Renal pelvis (tissue), 12 donors: Measurements from ENCODE around the gene ZNF189. TPM values are rescaled to one million over a fixed set of nuclear protein-coding genes. Genes with fewer than 3 reads are reported as not detected.

Experiments
- DNase-seq: peaks from one replicate; pipeline ENCODE4 v3.0.0-alpha.2; 2013
- long read RNA-seq, 16 experiments: transcript quantifications; one replicate each; lab custom pipeline, GENCODE V29; 2026
- polyA plus RNA-seq, 3 donors: library from polyadenylated mRNA; unstranded; fragments of 120-200 nt; gene quantifications; one replicate each; pipeline ENCODE4 v1.2.1, GENCODE V29; 2013; ENCODE audit not compliant: insufficient read length in 3 of 3

The ZNF189 gene
- 10 to 100 TPM; 38.9 to 49.8 (median 44.3) TPM for polyA plus RNA-seq
- long read RNA-seq, donor 1, transcript ZNF189-203 (3 exons, 3,134 nt), result major isoform, 5 of 8 reads
- long read RNA-seq, donor 1, partial matches to known transcripts, result 0 of 8 reads
- long read RNA-seq, donor 1, other reads (novel, unspliced or antisense), result 0 of 8 reads
- long read RNA-seq, donor 2, transcript ZNF189-203 (3 exons, 3,134 nt), result major isoform, 8 of 8 reads
- long read RNA-seq, donor 2, partial matches to known transcripts, result 0 of 8 reads
- long read RNA-seq, donor 2, other reads (novel, unspliced or antisense), result 0 of 8 reads
- long read RNA-seq, donor 3, transcript ZNF189-203 (3 exons, 3,134 nt), result major isoform, 5 of 651 reads
- long read RNA-seq, donor 3, partial matches to known transcripts, result 450 of 651 reads
- long read RNA-seq, donor 3, other reads (novel, unspliced or antisense), result 196 of 651 reads
- long read RNA-seq, donor 4, partial matches to known transcripts, result 0 of 7 reads
- long read RNA-seq, donor 4, other reads (novel, unspliced or antisense), result 0 of 7 reads
- long read RNA-seq, donor 5, partial matches to known transcripts, result 0 of 4 reads
- long read RNA-seq, donor 5, other reads (novel, unspliced or antisense), result 0 of 4 reads
- long read RNA-seq, donor 6, partial matches to known transcripts, result 930 of 1,442 reads
- long read RNA-seq, donor 6, other reads (novel, unspliced or antisense), result 506 of 1,442 reads
- long read RNA-seq, donor 7, transcript ZNF189-203 (3 exons, 3,134 nt), result major isoform, 7 of 13 reads
- long read RNA-seq, donor 7, transcript ZNF189-202 (3 exons, 3,021 nt), result minor isoform, 5 of 13 reads
- long read RNA-seq, donor 7, partial matches to known transcripts, result 0 of 13 reads
- long read RNA-seq, donor 7, other reads (novel, unspliced or antisense), result 0 of 13 reads
- long read RNA-seq, donor 8, transcript ZNF189-202 (3 exons, 3,021 nt), result major isoform, 5 of 7 reads
- long read RNA-seq, donor 8, partial matches to known transcripts, result 0 of 7 reads
- long read RNA-seq, donor 8, other reads (novel, unspliced or antisense), result 0 of 7 reads
- long read RNA-seq, donor 9, transcript ZNF189-203 (3 exons, 3,134 nt), result major isoform, 7 of 2,171 reads
- long read RNA-seq, donor 9, partial matches to known transcripts, result 1,515 of 2,171 reads
- long read RNA-seq, donor 9, other reads (novel, unspliced or antisense), result 647 of 2,171 reads
- long read RNA-seq, donor 10, partial matches to known transcripts, result 0 of 4 reads
- long read RNA-seq, donor 10, other reads (novel, unspliced or antisense), result 0 of 4 reads
- long read RNA-seq, donor 11, partial matches to known transcripts, result 0 of 6 reads
- long read RNA-seq, donor 11, other reads (novel, unspliced or antisense), result 0 of 6 reads
- long read RNA-seq, donor 12, transcript ZNF189-203 (3 exons, 3,134 nt), result major isoform, 8 of 21 reads
- long read RNA-seq, donor 12, partial matches to known transcripts, result 7 of 21 reads
- long read RNA-seq, donor 12, other reads (novel, unspliced or antisense), result 0 of 21 reads
- long read RNA-seq, donor 13, partial matches to known transcripts, result 0 of 3 reads
- long read RNA-seq, donor 13, other reads (novel, unspliced or antisense), result 0 of 3 reads
- long read RNA-seq, donor 14, result 0 reads
- long read RNA-seq, donor 15, partial matches to known transcripts, result 3,025 of 3,668 reads
- long read RNA-seq, donor 15, other reads (novel, unspliced or antisense), result 639 of 3,668 reads
- long read RNA-seq, donor 16, partial matches to known transcripts, result 0 of 6 reads
- long read RNA-seq, donor 16, other reads (novel, unspliced or antisense), result 0 of 6 reads

GRCh38 chr9:101398068-101398929 lies at the start of gene ZNF189, which contains the start of gene MRPL50:
TSS of gene ZNF189 (plus strand) at chr9:101398851. CDS start at chr9:101399157, 306 bp downstream.
TSS of gene MRPL50 (minus strand) at chr9:101398618. CDS start at chr9:101398592, 26 bp downstream.
- peak; percentile 100 for DNase-seq

GRCh38 chr9:101350285-101350684 lies 48.4 kb upstream of the ZNF189 start:
- DNase-seq, result no peak

DNA sequence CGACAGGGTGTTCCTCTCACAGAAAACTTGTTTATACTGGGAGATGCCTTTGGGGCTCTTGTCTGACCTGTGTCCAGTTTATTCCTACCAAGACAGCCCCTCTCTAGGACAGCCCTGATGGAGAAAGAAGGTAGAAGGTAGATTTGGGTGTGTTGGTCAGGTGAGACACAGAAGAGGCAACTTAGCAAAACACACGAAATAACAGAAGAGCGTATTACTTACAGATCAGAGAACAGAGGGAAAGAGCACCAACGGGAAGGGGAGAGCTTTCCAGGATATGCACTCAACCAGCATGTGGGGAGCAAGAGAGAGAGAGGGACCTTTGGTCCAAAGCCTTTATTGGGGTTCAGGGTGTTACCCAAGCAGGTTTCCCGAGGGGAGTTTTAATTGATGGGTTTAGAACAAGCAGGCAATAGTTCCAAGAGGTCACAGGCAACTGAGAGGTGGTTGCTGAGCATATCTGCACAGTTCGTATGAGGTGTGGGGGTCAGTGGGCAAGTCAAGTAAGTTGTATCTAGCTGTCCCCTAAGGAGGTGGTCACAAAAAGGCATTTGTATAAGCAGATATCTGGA lies 45.7 kb upstream of the ZNF189 start:
- no peak for DNase-seq

GRCh38 chr9:101353683-101354082 lies 45.0 kb upstream of the ZNF189 start:
- DNase-seq, result no peak

GRCh38 chr9:101354143-101354764 lies 44.4 kb upstream of the ZNF189 start:
- DNase-seq, result no peak

GRCh38 chr9:101354765-101355708 lies 43.6 kb upstream of the ZNF189 start:
- DNase-seq, result no peak

GRCh38 chr9:101356619-101357018 lies 42.0 kb upstream of the ZNF189 start:
- DNase-seq, result no peak

DNA sequence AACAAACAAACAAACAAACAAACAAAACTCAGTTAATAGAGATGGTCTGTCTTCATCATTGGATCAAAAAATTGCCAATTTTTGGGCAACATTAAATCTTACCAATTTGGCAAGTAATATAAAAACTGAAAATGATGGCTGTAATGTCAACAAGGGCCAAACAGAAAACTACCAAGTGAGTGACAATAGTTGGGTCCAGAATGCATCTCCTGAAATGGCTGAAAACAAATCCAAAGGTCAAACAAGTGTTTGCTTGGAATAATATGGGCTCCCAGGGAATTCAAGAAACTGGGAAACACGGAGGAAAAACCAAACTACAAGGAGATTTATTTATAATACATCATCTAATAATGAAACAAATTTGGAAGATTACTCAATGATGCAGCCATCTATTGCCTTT lies 39.0 kb upstream of the ZNF189 start:
- DNase-seq, result no peak

- DNase-seq, result no peak
Measured at GRCh38 chr9:101360647-101361046, 38.0 kb upstream of the ZNF189 start.

GRCh38 chr9:101362450-101362849 lies 36.2 kb upstream of the ZNF189 start:
- no peak for DNase-seq

DNA sequence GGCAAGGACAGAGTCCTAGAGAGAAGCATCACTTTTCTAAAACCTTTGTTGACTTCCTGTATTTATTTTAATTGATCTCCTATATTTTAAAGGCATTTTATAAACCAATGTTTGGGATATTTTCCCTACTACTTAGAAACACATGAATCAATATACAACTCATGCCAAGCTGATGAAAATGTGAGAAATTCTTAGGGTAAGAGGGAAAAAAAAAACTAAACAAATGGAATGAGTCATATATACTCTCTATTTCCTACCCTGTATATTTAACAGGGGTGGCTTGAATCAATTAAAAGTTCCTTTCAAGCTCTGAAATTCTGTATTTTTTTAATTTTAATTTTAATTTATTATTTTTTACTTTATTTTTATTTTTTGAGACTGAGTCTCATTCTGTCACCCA lies 33.5 kb upstream of the ZNF189 start:
- DNase-seq, result no peak

DNA sequence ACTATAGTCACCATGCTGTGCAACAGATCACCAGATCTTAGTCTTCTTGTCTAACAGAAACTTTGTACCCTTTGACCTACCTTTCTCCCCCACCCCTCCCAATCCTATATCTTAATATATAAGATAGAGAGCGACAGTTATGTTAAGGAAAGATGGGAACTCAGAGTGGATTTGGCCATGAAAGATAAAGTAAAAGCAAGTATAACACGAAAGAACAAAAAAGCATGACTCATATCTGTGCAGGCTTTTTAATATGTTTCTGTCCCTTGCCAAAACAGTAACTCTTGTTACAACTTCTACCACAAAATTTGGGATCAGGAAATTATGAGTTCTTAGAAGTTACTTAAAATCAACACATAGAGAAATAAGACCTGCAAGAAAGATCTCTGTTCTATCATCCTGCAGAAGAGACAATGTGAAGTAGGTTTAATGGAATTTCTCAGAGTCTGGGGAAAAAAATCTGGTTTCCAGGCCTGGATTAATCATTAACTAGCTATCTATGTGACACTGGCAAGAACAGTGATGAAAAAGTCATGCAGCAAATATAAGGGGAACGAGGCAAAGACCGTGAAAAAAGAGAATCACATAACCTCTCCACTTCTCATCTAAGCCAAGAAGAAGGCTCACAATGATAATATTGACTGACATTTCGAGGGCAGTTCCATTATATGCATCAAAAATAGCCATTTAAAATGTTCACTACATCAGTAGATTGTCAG lies 32.5 kb upstream of the ZNF189 start:
- DNase-seq, result no peak

GRCh38 chr9:101367323-101367722 lies 31.3 kb upstream of the ZNF189 start:
- DNase-seq, result no peak

DNA sequence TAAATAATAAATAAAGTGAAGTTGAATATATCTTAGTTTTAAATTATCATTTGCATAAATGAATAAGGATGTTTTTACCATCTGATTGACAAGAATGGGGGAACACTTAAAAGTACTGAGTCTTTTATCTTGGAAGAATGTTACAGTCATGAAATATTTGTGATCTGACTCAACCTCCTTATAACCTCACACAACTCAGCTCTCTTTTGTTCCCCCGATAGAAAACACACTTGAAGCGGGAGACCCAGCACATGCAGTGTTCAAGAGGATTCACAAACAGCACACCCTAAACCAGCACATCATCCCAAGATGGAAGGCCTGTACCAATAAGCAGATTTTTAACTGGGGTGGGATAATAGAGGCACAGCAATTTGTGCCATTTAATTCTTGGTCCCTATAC lies 29.4 kb upstream of the ZNF189 start:
- DNase-seq, result no peak

GRCh38 chr9:101369884-101370531 lies 28.6 kb upstream of the ZNF189 start:
- DNase-seq, result no peak

DNA sequence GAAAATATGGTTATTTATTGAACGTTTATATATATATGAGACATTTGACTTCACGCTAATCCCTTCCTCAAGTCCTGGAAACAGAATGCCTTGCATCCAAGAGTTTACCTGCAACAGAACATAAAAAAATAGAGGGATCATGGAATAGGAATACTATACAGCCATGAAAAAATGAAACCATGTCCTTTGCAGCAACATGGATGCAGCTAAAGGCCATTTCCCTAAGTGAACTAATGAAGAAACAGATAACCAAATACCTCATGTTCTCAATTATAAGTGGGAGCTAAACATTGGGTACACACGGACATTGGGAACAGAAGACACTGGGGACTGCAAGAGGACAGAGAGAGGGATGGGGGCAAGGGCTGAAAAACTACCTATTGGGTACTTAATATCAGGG lies 26.8 kb upstream of the ZNF189 start:
- no peak for DNase-seq
